Endothelial cell of umbilical vein (primary cell): ENCODE measurements around the gene LCE6A. TPM values are rescaled to one million over a fixed set of nuclear protein-coding genes. Genes with fewer than 3 reads are reported as not detected.

Experiments used
- BruUV-seq: library from RNA; stranded (reverse); fragments of 400-500 nt; replicated peaks from 2 replicates; lab custom pipeline; 2021; lab: Mats Ljungman, UMichigan
- CTCF ChIA-PET: fragments of 300-600, 350-600 bp; sonication (Branson Sonifier 250); formaldehyde crosslinking; loops from one replicate; lab custom pipeline; 2021; ENCODE audit warnings: antibody characterized with exemption, inconsistent platforms; lab: Charles Lee
- POLR2A ChIA-PET: fragments of 300-600, 350-600 bp; sonication (Branson Sonifier 250); formaldehyde crosslinking; loops from one replicate; lab custom pipeline; 2021; ENCODE audit warnings: antibody characterized with exemption, inconsistent platforms; lab: Charles Lee
- DNase-seq: peaks from one replicate; pipeline ENCODE4 v3.0.0-alpha.2; 2011; ENCODE audit warnings: low read depth, low spot score
- FAIRE-seq: peaks from 2 replicates; lab custom pipeline; 2011; peaks lifted over from hg19 to GRCh38; lab: Jason Lieb, UNC
- H2AFZ ChIP-seq: 2 replicates; pipeline ENCODE4 v1.6.0; 2012; ENCODE audit warnings: low read depth, low read length, control low read depth, inconsistent platforms
- H3K27ac ChIP-seq: 2 replicates; pipeline ENCODE4 v1.5.1; 2011; ENCODE audit warnings: low read depth, mild to moderate bottlenecking, control low read depth, low read length, moderate library complexity; ENCODE audit not compliant: insufficient read depth
- H3K27me3 ChIP-seq, 2 experiments: 2 replicates each; pipeline versions ENCODE4 v1.6.0 to v1.6.1; 2011; ENCODE audit warnings: low read length in 2 of 2, mixed read lengths in 1 of 2; ENCODE audit not compliant: control insufficient read depth in 2 of 2, insufficient read depth in 2 of 2
- H3K36me3 ChIP-seq, 2 experiments: 2 replicates in 1 of 2; 3 replicates in 1 of 2; pipeline ENCODE4 v1.5.1; 2011; ENCODE audit warnings: low read length in 2 of 2, mild to moderate bottlenecking in 1 of 2, moderate library complexity in 1 of 2; ENCODE audit not compliant: control insufficient read depth in 2 of 2, insufficient read depth in 2 of 2; ENCODE audit errors: extremely low read depth in 1 of 2
- H3K4me1 ChIP-seq: 3 replicates; pipeline ENCODE4 v1.5.1; 2011; ENCODE audit warnings: mild to moderate bottlenecking, low read length; ENCODE audit not compliant: control insufficient read depth, insufficient read depth; ENCODE audit errors: extremely low read depth
- H3K4me2 ChIP-seq: 2 replicates; pipeline ENCODE4 v1.6.1; 2011; ENCODE audit warnings: low read length, control low read depth, mixed read lengths; ENCODE audit not compliant: insufficient read depth
- H3K4me3 ChIP-seq, 3 experiments: fragments of 200-600 bp in 1 of 3; sonication (generic), shearing (Covaris generic) in 1 of 3; replicated peaks in 1 of 3; 2 replicates each; pipeline ENCODE4 v1.5.1; 2011 to 2016; ENCODE audit warnings: control low read depth in 3 of 3, low read length in 3 of 3, mild to moderate bottlenecking in 2 of 3, inconsistent platforms in 1 of 3, low read depth in 1 of 3, moderate library complexity in 1 of 3; ENCODE audit not compliant: insufficient read depth in 1 of 3
- H3K79me2 ChIP-seq: 2 replicates; pipeline ENCODE4 v1.6.0; 2012; ENCODE audit warnings: low read length, inconsistent platforms; ENCODE audit not compliant: control insufficient read depth, insufficient read depth
- H3K9ac ChIP-seq: replicated peaks from 2 replicates; pipeline ENCODE3; 2011; ENCODE audit warnings: low read length, control low read depth; ENCODE audit not compliant: insufficient read depth; ENCODE audit errors: extremely low read depth
- H3K9me1 ChIP-seq: replicated peaks from 3 replicates; pipeline ENCODE4 v1.6.0; 2011; ENCODE audit warnings: mild to moderate bottlenecking, low read length; ENCODE audit not compliant: control insufficient read depth, insufficient read depth; ENCODE audit errors: extremely low read depth
- H3K9me3 ChIP-seq: replicated peaks from 2 replicates; pipeline ENCODE4 v1.5.1; 2012; ENCODE audit warnings: low read length, inconsistent platforms; ENCODE audit not compliant: control insufficient read depth, insufficient read depth
- H4K20me1 ChIP-seq: replicated peaks from 2 replicates; pipeline ENCODE3; 2011; ENCODE audit warnings: mild to moderate bottlenecking, low read length; ENCODE audit not compliant: control insufficient read depth, insufficient read depth; ENCODE audit errors: extremely low read depth
- CTCF ChIP-seq, 2 donors: IDR thresholded peaks; 1 replicate in 1 of 2; 2 replicates in 1 of 2; pipeline ENCODE4 v1.5.1; 2011; ENCODE audit warnings: low read length in 2 of 2, mild to moderate bottlenecking in 2 of 2, moderate library complexity in 2 of 2, control low read depth in 1 of 2, inconsistent platforms in 1 of 2, low read depth in 1 of 2; ENCODE audit not compliant: insufficient read depth in 1 of 2; ENCODE audit errors: extremely low read depth in 1 of 2
- EZH2 ChIP-seq: IDR thresholded peaks from 2 replicates; pipeline ENCODE4 v1.6.1; 2012; ENCODE audit warnings: borderline replicate concordance, low read depth, mild to moderate bottlenecking, moderate library complexity, low read length, inconsistent platforms; ENCODE audit not compliant: severe bottlenecking
- FOS ChIP-seq: IDR thresholded peaks from 2 replicates; pipeline ENCODE4 v1.6.1; 2011; ENCODE audit warnings: mild to moderate bottlenecking, low read length, moderate library complexity, borderline replicate concordance; ENCODE audit not compliant: insufficient read depth
- GATA2 ChIP-seq: IDR thresholded peaks from 2 replicates; pipeline ENCODE4 v1.7.0; 2011; ENCODE audit warnings: low read depth, mild to moderate bottlenecking, moderate library complexity, mixed read lengths, low read length; ENCODE audit not compliant: insufficient read length, insufficient read depth
- JUN ChIP-seq: IDR thresholded peaks from 2 replicates; pipeline ENCODE4 v1.6.1; 2011; ENCODE audit warnings: borderline replicate concordance, low read depth; ENCODE audit not compliant: insufficient read length, insufficient read depth
- MAX ChIP-seq: IDR thresholded peaks from 2 replicates; pipeline ENCODE4 v1.6.1; 2011; ENCODE audit not compliant: insufficient read depth, insufficient read length
- MYC ChIP-seq: IDR thresholded peaks from one replicate; pipeline ENCODE4 v1.6.1; 2011; ENCODE audit warnings: mild to moderate bottlenecking, low read depth, low read length
- POLR2A ChIP-seq: IDR thresholded peaks from 2 replicates; pipeline ENCODE4 v1.6.1; 2012; ENCODE audit warnings: low read depth, mild to moderate bottlenecking, control low read depth, low read length
- POLR2AphosphoS5 ChIP-seq: IDR thresholded peaks from 2 replicates; pipeline ENCODE4 v1.6.1; 2012; ENCODE audit warnings: low read depth, mild to moderate bottlenecking, control low read depth, low read length, moderate library complexity; ENCODE audit not compliant: insufficient read depth
- dilution Hi-C: fragments of 300-500 bp; cut with MboI; formaldehyde crosslinking; loops from one replicate; pipeline ENCODE4 v1.15.0; 2019; ENCODE audit warnings: low sequenced_read_pairs; ENCODE audit not compliant: extremely low pct_ligation_motif_present
- intact Hi-C: fragments of 100-400 bp; cut with micrococcal nuclease; formaldehyde crosslinking; loops from one replicate; pipeline ENCODE4 v1.10.0; 2022
- polyA plus RNA-seq, 4 experiments: library from polyadenylated mRNA; depleted of rRNA in 3 of 4; stranded (reverse) in 3 of 4; unstranded in 1 of 4; fragments of >200 nt; gene quantifications; 2 replicates each; pipeline versions ENCODE4 v1.2.1 to v1.2.3, GENCODE V29; 2011 to 2012; ENCODE audit warnings: missing spikeins in 1 of 4
- total RNA-seq: library from RNA; stranded (reverse); gene quantifications from 2 replicates; pipeline ENCODE4 v1.2.3, GENCODE V29; 2021

LCE6A gene
- total and polyA plus RNA-seq, 2 donors (not counting 3 experiments of a cell fraction or from before 2014, with no cell fraction given) = not detected

- POLR2A ChIA-PET = no interaction called here
Observed at GRCh38 chr1:152811671-152812070, 31.0 kb upstream of the LCE6A start, which contains the start of gene LCE1B. LCE1B (plus strand) TSS chr1:152811971; CDS start chr1:152812447, 476 bp downstream.

GRCh38 chr1:152817309-152817708, 25.3 kb upstream of the LCE6A start:
- Histone ChIP-seq H3K9me3 (no peaks in the 10 kb centered on the region), H3K4me2 (no peak overlapping the region), H3K79me2 (no peaks in the 10 kb centered on the region), H2AFZ (no peak overlapping the region), H3K27ac (no peak overlapping the region), H3K4me3 (no peak overlapping the region), H3K36me3 (no peaks in the 10 kb centered on the region), H3K4me1 (no peaks in the 10 kb centered on the region), H3K9me1 (no peaks in the 10 kb centered on the region), H3K9ac (no peak overlapping the region), H3K27me3 (no peaks in the 10 kb centered on the region), H4K20me1 (no peaks in the 10 kb centered on the region)
- FAIRE-seq (no peak), DNase-seq (no peak)
- ChIA-PET CTCF (no interaction called here), POLR2A (no interaction called here)
- intact Hi-C loops (no loop called here), dilution Hi-C loops (no loop called here)
- no peak for TF ChIP-seq MYC
- no peak for TF ChIP-seq FOS
- no peak for TF ChIP-seq MAX
- no peak for TF ChIP-seq EZH2
- no peak for TF ChIP-seq POLR2AphosphoS5
- no peak for TF ChIP-seq GATA2
- no peak for TF ChIP-seq POLR2A
- no peak for TF ChIP-seq CTCF (IDR thresholded peaks at IDR 0.05; ENCODE audit: extremely low read depth in 1 of 2, insufficient read depth in 1 of 2, low read depth in 1 of 2, low read length in 2 of 2)
- no peak for TF ChIP-seq JUN
- no TSS peak for BruUV-seq

More at GRCh38 chr1:152811671-152812070, 31.0 kb upstream of the LCE6A start, which contains the start of gene LCE1B:
- Histone ChIP-seq H3K9me1 (no peaks in the 10 kb centered on the region), H3K4me3 (no peak within 1 kb of the TSS), H3K27ac (no peak within 1 kb of the TSS), H3K4me1 (no peaks in the 10 kb centered on the region), H3K9me3 (no peaks in the 10 kb centered on the region), H3K9ac (no peak within 1 kb of the TSS), H3K27me3 (no peaks in the 10 kb centered on the region), H3K79me2 (no peaks in the 10 kb centered on the region), H3K36me3 (no peaks in the 10 kb centered on the region), H3K4me2 (no peak within 1 kb of the TSS), H4K20me1 (no peaks in the 10 kb centered on the region), H2AFZ (no peak within 1 kb of the TSS)
- TF ChIP-seq GATA2 (no peak), MAX (no peak)
- dilution Hi-C loops (no loop called here), intact Hi-C loops (no loop called here)
- FAIRE-seq (no peak), DNase-seq (no peak)
- CTCF ChIA-PET = no interaction called here
- BruUV-seq = no TSS peak
